ENCODE measurements around the gene FGFR1OP2. TPM values are rescaled to one million over a fixed set of nuclear protein-coding genes. Genes with fewer than 3 reads are reported as not detected.
"Not testable (repeated sequence)": the region's sequence is repeated elsewhere in the genome, so short reads cannot be mapped to it uniquely, and the experiment has no call there.

The FGFR1OP2 gene
- total RNA-seq, 2 experiments from 2014 or later: 79.5 to 84.8 TPM

DNA sequence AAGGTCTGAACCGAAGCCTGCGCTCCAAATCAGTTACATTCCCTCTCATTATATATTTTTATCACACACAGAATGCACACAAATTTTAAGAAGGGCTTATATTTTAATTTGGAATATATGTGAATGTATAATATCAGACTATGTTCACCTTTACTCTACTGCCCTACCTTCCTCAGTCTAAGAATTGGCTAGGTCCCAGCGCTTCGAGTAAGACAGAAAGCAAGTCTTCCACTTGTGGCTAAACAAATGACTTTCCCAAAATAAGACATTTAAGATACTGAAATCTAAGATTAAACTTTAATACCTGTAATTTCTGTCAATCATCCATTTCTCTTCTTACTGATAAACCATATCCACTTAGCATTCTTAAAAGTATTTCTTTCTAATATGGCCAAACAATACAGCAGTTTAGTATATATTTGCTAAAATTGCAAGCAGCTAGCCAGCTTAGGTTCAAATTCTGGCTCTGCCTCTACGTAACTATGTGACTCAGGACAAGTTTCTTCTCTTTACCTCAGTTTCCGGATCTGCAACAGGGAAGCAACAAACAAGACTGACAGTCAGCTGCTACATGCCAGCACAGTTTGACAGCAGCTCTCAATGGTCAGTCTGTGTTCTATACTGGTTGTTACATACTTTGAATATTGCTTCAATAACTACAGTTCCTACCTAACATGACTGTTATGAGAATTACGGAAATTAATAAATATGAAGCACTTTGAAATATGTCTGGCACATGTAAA lies 2.5 kb upstream of the FGFR1OP2 start:
- no peaks in the 10 kb centered on the region for H3K27me3 Mint-ChIP-seq
- H3K36me3 Mint-ChIP-seq (ENCODE audit: low read depth): peaks cover 49% of the 10 kb centered on the region
- CTCF ChIA-PET: interaction anchor here (0.6 to 2.0 kb wide), 5 partner anchors 50 to 492 kb away, joined by 3 to 7 read pairs (median 3); partner anchors contain the start of gene TM7SF3
- H3K4me3 Mint-ChIP-seq: peak overlapping the region; percentile 96
- POLR2A ChIA-PET: no interaction called here
- peaks cover 53% of the 10 kb centered on the region for H3K4me1 Mint-ChIP-seq
- H3K9me3 Mint-ChIP-seq: no peaks in the 10 kb centered on the region
- peak; percentile 21 for DNase-seq
- H3K27ac Mint-ChIP-seq: peak overlapping the region; percentile 96

- Mint-ChIP-seq H3K27me3 (no peaks in the 10 kb centered on the region), H3K4me1 (peaks cover 55% of the 10 kb centered on the region), H3K36me3 (ENCODE audit: low read depth) (peaks cover 44% of the 10 kb centered on the region), H3K27ac (peak overlapping the region; percentile 96), H3K4me3 (peak overlapping the region; percentile 96), H3K9me3 (no peaks in the 10 kb centered on the region)
- ChIA-PET CTCF (interaction anchor here (0.6 to 1.5 kb wide), 4 partner anchors 51 to 1257 kb away, joined by 3 read pairs; no protein-coding TSS in a partner anchor), POLR2A (no interaction called here)
- peak; percentile 16 for DNase-seq
Observed at GRCh38 chr12:26936559-26937442, 1.5 kb upstream of the FGFR1OP2 start.

GRCh38 chr12:26937443-26937862 lies 817 bp upstream of the FGFR1OP2 start:
- no peak for DNase-seq
- Mint-ChIP-seq H3K9me3 (no peaks in the 10 kb centered on the region), H3K4me1 (peaks cover 55% of the 10 kb centered on the region), H3K27ac (peak overlapping the region; percentile 96), H3K4me3 (peak overlapping the region; percentile 96), H3K27me3 (no peaks in the 10 kb centered on the region), H3K36me3 (ENCODE audit: low read depth) (peaks cover 40% of the 10 kb centered on the region)
- POLR2A ChIA-PET: no interaction called here
- CTCF ChIA-PET: interaction anchor here (0.6 kb wide), 1 partner anchor 1256 kb away, joined by 3 read pairs; no protein-coding TSS in a partner anchor

GRCh38 chr12:26938701-26939062 lies 412 bp downstream of the FGFR1OP2 start:
- peak; percentile 29 for DNase-seq
- POLR2A ChIA-PET: no interaction called here
- Mint-ChIP-seq H3K27me3 (no peaks in the 10 kb centered on the region), H3K4me1 (peaks cover 55% of the 10 kb centered on the region), H3K36me3 (ENCODE audit: low read depth) (peaks cover 39% of the 10 kb centered on the region), H3K4me3 (peak overlapping the region; percentile 96), H3K9me3 (peaks cover under 1% of the 10 kb centered on the region), H3K27ac (peak overlapping the region; percentile 96)
- CTCF ChIA-PET: interaction anchor here (0.6 kb wide), 1 partner anchor 83 kb away, joined by 4 read pairs; no protein-coding TSS in a partner anchor

DNA sequence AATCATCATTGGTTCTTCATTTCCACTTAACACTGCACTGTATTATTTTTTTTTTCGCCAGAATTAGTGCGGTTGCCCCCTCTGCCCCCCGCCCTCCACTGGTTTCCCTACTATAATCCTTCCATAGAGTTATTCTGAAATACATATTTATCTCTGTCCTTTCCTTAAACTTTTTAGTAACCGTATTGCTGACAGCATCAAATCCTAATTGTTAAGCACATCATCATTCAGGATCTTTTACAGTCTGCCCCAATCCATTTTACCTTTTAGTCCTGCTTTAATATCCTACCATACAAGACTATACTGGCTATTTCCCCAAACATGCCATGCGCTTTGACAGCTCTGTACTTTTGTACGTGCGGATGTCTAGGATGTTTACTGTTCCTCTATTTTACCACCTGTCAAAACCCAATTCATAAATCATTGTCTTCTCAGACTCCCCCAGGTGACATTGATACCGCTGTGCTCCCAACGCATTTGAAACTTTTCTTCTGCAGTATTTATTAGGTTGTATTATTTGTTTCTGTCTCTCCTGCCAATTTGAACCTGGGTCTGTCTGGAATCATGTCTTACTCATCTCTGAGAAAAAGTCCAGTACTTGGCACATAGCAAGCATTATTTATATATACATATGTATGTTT lies 1.0 kb downstream of the FGFR1OP2 start:
- ChIA-PET POLR2A (no interaction called here), CTCF (no interaction called here)
- Mint-ChIP-seq H3K9me3 (peaks cover 4% of the 10 kb centered on the region), H3K4me1 (peaks cover 55% of the 10 kb centered on the region), H3K36me3 (ENCODE audit: low read depth) (peaks cover 40% of the 10 kb centered on the region), H3K4me3 (peak overlapping the region; percentile 96), H3K27me3 (no peaks in the 10 kb centered on the region), H3K27ac (peak overlapping the region; percentile 96)
- no peak for DNase-seq

GRCh38 chr12:26939953-26940352 lies 1.7 kb downstream of the FGFR1OP2 start:
- peak overlapping the region; percentile 96 for H3K4me3 Mint-ChIP-seq
- H3K27me3 Mint-ChIP-seq: no peaks in the 10 kb centered on the region
- ChIA-PET CTCF (no interaction called here), POLR2A (no interaction called here)
- peaks cover 37% of the 10 kb centered on the region for H3K36me3 Mint-ChIP-seq (ENCODE audit: low read depth)
- peaks cover 4% of the 10 kb centered on the region for H3K9me3 Mint-ChIP-seq
- peaks cover 51% of the 10 kb centered on the region for H3K4me1 Mint-ChIP-seq
- no peak for DNase-seq
- H3K27ac Mint-ChIP-seq: peak overlapping the region; percentile 96

DNA sequence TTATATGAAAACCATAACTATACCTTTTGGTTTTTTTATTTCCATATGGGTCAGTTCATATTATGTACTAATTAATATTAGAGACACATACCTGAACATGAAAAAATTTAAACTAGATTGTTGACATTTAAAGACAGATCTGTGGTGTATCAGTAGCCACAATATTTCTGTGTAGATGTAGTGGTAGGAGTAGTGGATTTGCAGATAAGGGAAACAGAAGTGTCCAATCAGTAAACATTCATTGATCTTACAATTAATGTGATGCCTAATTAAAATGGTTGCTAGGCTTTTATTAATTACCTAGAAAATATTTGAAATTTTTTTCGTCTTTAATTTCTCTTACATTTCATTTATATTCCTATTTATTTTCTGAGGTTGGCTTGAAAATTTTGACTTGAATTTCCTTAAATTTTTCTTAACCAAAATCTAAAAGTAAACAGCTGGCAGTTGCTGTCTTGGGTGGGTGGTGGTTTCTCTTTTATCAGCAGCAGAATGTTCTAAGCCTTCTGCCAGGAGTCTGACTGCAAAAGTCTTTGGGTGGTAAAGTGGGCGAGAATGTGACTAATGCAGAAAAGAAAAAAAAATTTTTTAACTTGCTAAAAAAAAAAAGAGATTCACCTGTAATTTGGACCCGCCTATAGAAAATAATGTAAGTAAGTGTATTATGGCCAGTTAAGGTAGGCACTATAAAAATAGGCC lies 2.4 kb downstream of the FGFR1OP2 start:
- ChIA-PET POLR2A (no interaction called here), CTCF (no interaction called here)
- peak; percentile 25 for DNase-seq
- no peaks in the 10 kb centered on the region for H3K27me3 Mint-ChIP-seq
- peaks cover 45% of the 10 kb centered on the region for H3K4me1 Mint-ChIP-seq
- peaks cover 4% of the 10 kb centered on the region for H3K9me3 Mint-ChIP-seq
- peaks cover 36% of the 10 kb centered on the region for H3K36me3 Mint-ChIP-seq (ENCODE audit: low read depth)
- peak overlapping the region; percentile 96 for H3K27ac Mint-ChIP-seq
- H3K4me3 Mint-ChIP-seq: peak overlapping the region; percentile 96

- H3K27me3 Mint-ChIP-seq: no peaks in the 10 kb centered on the region
- peak overlapping the region; percentile 96 for H3K27ac Mint-ChIP-seq
- H3K4me3 Mint-ChIP-seq: peak overlapping the region; percentile 96
- peaks cover 7% of the 10 kb centered on the region for H3K9me3 Mint-ChIP-seq
- no peak for DNase-seq
- peaks cover 37% of the 10 kb centered on the region for H3K36me3 Mint-ChIP-seq (ENCODE audit: low read depth)
- ChIA-PET CTCF (interaction anchor here (0.8 to 1.1 kb wide), 2 partner anchors 23 to 365 kb away, joined by 3 read pairs; no protein-coding TSS in a partner anchor), POLR2A (no interaction called here)
- H3K4me1 Mint-ChIP-seq: peaks cover 43% of the 10 kb centered on the region
Observed at GRCh38 chr12:26941215-26941594, 2.9 kb downstream of the FGFR1OP2 start.

- no peaks in the 10 kb centered on the region for H3K27me3 Mint-ChIP-seq
- H3K36me3 Mint-ChIP-seq (ENCODE audit: low read depth): peaks cover 67% of the 10 kb centered on the region
- no peak for DNase-seq
- ChIA-PET POLR2A (no interaction called here), CTCF (no interaction called here)
- H3K4me3 Mint-ChIP-seq: no peak overlapping the region
- peaks cover 22% of the 10 kb centered on the region for H3K9me3 Mint-ChIP-seq
- H3K4me1 Mint-ChIP-seq: peaks cover 47% of the 10 kb centered on the region
- H3K27ac Mint-ChIP-seq: no peak overlapping the region
Observed at GRCh38 chr12:26948309-26948708, 10.0 kb downstream of the FGFR1OP2 start.

DNA sequence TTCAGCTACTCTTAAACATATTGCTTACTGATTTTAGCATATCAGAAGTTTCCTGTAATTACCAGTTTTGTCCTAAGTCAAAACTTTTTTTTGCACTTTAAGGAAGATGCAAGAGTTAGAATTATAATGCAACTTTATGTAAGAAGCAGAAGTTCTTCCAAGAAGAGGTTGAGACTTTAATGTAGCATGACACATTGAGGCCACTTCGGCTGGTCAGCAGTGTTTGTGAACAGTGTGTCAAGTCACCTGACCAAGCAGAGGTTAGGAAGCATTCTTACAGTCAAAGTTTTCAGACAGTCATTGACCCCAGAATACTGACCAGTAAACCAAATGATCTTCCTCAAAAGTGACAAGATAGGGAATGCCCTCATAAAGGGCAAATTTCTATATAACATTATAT lies 15.2 kb downstream of the FGFR1OP2 start:
- ChIA-PET CTCF (interaction anchor here (0.6 kb wide), 1 partner anchor 32 kb away, joined by 3 read pairs; no protein-coding TSS in a partner anchor), POLR2A (no interaction called here)
- no peak overlapping the region for H3K27ac Mint-ChIP-seq
- H3K4me3 Mint-ChIP-seq: no peak overlapping the region
- peaks cover 54% of the 10 kb centered on the region for H3K36me3 Mint-ChIP-seq (ENCODE audit: low read depth)
- H3K27me3 Mint-ChIP-seq: no peaks in the 10 kb centered on the region
- peaks cover 2% of the 10 kb centered on the region for H3K9me3 Mint-ChIP-seq
- H3K4me1 Mint-ChIP-seq: peaks cover 33% of the 10 kb centered on the region
- DNase-seq: no peak

DNA sequence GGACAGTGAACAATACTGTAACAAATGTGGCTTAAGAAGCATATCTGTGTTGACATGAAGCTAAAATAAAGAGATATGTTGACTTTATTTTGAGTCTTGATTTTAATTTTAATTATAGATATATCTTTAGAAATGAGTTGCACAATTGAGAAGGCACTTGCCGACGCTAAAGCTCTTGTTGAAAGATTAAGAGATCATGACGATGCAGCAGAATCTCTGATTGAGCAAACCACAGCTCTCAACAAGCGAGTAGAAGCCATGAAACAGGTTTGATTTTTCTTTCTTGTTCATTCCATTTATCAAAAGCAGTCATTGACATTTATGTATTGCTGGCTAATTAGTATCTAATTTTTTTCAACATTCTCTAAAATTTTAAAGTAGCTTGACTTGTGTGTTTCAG lies 15.8 kb downstream of the FGFR1OP2 start:
- Mint-ChIP-seq H3K27me3 (no peaks in the 10 kb centered on the region), H3K36me3 (ENCODE audit: low read depth) (peaks cover 50% of the 10 kb centered on the region), H3K27ac (no peak overlapping the region), H3K9me3 (no peaks in the 10 kb centered on the region), H3K4me1 (peaks cover 33% of the 10 kb centered on the region), H3K4me3 (no peak overlapping the region)
- no peak for DNase-seq
- ChIA-PET POLR2A (no interaction called here), CTCF (interaction anchor here (1.2 kb wide), 1 partner anchor 69 kb away, joined by 3 read pairs; no protein-coding TSS in a partner anchor)

- CTCF ChIA-PET, H3K27ac Mint-ChIP-seq, POLR2A ChIA-PET, DNase-seq, H3K4me1 Mint-ChIP-seq, H3K4me3 Mint-ChIP-seq, H3K27me3 Mint-ChIP-seq, H3K9me3 Mint-ChIP-seq: not testable (repeated sequence)
- H3K36me3 Mint-ChIP-seq (ENCODE audit: low read depth): peaks cover 56% of the 10 kb centered on the region
Observed at GRCh38 chr12:26961391-26961790, 23.1 kb downstream of the FGFR1OP2 start.

Measured in activated CD4-positive, alpha-beta T cell treated with anti-CD3 and anti-CD28 coated beads, Interleukin-2, amount 10 ng/mL, durations not matched to agents 7 days and 5 days (primary cell).